Measurements from ENCODE around the gene LRRN4CL.
"Not testable (repeated sequence)": the region's sequence is repeated elsewhere in the genome, so short reads cannot be mapped to it uniquely, and the experiment has no call there.

LRRN4CL gene

DNA sequence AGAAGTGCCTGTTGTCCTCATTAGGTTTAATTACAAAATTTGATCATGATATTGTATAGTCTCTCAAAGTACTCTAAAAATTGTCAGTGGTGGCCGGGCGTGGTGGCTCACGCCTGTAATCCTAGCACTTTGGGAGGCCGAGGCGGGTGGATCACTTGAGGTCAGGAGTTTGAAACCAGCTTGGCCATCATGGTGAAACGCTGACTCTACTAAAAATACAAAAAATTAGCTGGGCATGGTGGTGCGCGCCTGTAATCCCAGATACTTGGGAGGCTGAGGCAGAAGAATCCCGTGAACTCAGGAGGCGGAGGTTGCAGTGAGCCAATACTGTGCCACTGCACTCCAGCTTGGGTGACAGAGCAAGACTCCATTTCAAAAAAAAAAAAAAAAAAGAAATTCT is 13.9 kb downstream of the LRRN4CL start:
- DNase-seq: not testable (repeated sequence)

- DNase-seq: no peak
These were observed 16.2 kb downstream of the LRRN4CL start for GRCh38 chr11:62673196-62673525.

- DNase-seq: peak; percentile 83
These were observed 17.5 kb downstream of the LRRN4CL start, which contains the start of the genes LBHD1 and UQCC3 for GRCh38 chr11:62671608-62672389. Gene LBHD1, minus strand, starts transcription at chr11:62672267. Its CDS starts 2,236 bp downstream, at chr11:62670031. Gene UQCC3, plus strand, starts transcription at chr11:62671673. Its CDS starts 73 bp downstream, at chr11:62671746.

DNA sequence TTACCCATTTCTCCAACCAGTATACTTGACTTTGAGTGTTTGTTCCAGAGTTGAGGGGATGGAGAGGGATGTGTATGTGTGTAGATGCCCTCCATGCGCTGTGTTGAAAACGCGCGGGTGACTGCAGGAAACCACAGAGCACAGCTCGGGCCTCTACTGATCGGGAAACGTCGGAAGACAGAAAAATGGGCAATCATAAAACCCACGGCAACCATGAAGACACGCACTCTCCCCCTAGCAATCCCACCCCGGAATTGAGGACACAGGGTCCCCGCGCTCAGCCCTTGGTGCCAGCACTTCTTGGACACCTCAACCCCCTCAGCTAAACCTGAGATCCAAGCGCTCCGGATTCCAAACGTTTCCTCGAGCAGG is 18.1 kb downstream of the LRRN4CL start:
- DNase-seq: no peak

- DNase-seq: no peak
These were observed 19.7 kb downstream of the LRRN4CL start for GRCh38 chr11:62669420-62670161.

GRCh38 chr11:62667460-62667859 is 21.9 kb downstream of the LRRN4CL start:
- DNase-seq: no peak

- DNase-seq: no peak
These were observed 22.9 kb downstream of the LRRN4CL start for GRCh38 chr11:62666259-62666926.

DNA sequence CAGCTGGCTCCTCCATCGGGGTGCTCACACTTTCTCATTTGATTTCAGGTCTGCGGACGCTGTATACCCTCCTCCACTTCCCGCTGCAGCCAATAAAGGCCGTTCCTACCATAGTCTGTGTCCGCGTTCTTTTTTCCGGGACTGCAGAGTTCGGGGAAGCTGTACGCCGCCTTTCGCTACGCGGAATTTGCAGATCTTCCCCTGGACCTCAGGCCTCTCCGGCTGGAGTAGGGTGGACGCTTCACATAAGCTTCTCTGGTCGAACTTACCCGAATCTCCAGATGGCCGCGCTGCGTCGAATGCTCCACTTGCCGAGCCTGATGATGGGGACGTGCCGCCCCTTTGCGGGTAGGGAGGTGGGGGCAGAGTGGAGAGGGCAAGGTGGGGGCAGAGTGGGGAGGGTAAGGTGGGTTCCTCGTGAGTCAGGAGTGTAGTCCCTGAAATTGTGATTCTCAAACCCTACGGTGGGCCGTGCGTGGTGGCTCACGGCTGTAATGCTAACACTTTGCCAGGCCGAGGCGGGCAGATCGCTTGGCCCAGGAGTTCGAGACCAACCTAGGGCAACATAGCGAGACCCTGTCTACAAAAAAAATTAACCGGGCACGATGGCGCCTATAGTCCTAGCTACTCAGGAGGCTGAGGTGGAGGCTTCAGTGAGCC is 23.6 kb downstream of the LRRN4CL start:
- DNase-seq: no peak

DNA sequence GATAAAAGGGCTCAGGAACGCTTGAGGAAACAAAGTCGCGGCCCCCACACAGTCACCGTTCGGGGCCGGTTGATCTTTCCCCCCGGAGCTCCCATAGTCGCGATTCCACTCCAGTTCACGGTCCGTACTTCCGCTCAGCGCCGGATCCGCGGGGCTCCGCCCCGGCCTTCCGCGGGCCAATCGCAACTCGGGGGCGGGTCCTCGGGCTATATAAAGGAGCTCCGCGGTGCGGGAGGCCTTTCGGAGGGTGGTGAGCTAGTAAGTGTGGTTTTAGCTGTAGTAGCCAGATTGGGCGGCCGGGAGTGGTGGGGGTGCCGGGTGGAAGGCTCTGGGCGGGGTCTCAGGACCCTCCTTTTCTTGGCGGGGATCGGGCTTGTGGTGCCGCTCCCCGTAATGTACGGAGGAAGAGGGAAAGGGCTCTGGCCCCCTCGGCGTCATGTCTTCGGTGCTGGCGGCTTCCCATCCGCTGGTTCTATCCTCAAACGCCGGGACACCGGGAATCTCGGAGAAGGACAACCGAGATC is 24.2 kb downstream of the LRRN4CL start, which contains the start of the genes C11orf98 and CSKMT:
TSS of gene C11orf98 (minus strand) at position 136 of the 524 bp plus-strand sequence. CDS start at position 95, 41 bp downstream.
TSS of gene CSKMT (plus strand) at position 238 of the 524 bp plus-strand sequence. CDS start 568 bp downstream, outside the sequence.
- peak; percentile 90 for DNase-seq

- DNase-seq: peak; percentile 74
These were observed 24.8 kb downstream of the LRRN4CL start for GRCh38 chr11:62664405-62665074.

DNA sequence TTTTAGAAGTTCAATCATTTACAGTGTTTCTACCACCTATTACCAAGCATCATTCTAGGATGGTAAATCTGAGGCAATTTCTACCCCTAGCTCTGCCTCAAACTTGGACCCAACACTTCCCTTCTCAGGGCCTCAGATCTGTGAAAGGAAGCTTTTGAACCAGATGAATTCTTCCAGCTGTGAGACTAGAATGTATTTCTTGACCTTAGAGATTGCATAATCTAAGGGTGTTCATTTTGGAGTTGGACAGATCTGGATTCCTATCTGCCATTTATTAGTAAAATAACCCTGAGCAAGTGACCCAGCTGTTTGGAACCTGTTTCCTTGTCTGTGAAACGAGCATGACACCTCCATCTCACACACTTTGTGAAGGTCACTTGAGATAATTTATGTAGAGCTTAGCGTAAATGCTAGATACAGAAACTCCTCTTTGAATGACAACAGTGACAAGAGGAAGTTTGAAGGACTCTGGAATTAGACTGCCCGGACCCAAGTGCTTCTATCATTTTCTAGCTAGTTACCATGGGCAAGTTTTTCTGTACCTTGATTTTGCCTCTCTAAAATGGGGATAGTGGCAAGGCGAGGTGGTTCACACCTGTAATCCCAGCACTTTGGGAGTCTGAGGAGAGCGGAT is 32.4 kb downstream of the LRRN4CL start:
- DNase-seq: no peak

GRCh38 chr11:62654297-62654696 is 35.0 kb downstream of the LRRN4CL start:
- DNase-seq: no peak

DNA sequence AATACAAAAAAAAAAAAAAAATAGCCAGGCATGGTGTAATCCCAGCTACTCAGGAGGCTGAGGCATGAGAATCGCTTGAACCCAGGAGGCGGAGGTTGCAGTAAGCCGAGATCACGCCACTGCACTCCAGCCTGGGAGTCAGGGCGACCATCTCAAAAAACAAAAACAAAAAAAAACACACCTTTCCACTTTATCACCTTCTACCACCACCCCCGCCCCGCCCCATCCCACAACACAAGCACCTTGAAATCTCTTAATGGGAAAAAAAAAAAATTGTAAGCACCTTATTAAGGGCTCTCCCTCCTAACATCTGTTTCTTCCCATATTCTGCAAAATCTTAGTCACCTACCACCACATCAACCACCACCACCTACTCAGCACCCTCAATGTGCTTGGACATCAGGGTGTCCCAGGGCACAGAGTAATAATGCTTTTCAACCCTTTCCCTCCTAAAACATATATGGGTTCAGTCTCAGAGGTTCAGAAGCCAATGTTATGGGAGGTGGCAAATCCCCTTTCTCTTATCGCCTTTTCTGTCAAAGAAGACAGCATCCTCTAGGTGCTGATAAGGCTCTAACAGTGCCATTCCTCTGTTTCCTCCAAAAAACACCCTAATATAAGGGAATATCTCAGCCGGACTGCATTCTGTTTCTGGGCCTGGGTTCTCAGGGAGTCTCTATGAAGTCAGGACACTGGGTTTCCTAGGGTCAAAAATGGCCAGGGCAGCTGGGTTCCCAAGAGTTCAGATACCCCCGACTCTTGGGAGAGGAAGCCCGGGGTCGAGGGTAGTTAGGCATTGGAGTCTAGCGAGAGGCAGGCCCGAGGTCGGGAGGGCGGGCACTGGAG is 36.9 kb downstream of the LRRN4CL start:
- DNase-seq: no peak

- DNase-seq: not testable (repeated sequence)
These were observed 39.0 kb downstream of the LRRN4CL start for GRCh38 chr11:62650283-62650682.

DNA sequence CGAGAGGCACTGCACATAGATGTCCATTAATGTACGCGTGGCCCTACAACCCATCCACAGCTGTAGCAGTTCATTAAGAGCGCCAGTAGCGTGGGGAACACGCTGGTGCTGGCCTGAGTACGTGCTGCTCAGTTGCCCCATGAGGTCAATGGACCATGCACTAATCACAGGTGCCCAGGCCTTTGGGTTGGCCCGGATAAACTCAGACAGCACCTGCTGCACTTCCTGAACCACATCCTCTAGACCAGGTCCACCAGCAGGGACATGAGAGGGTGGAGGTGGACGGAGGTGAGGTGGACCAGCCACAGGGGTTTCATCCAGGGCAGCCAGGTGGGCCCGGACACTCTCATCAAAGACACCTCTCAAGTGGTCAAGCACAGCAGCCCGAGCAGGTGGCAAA is 39.8 kb downstream of the LRRN4CL start:
- DNase-seq: no peak

- DNase-seq: no peak
These were observed 40.4 kb downstream of the LRRN4CL start for GRCh38 chr11:62648967-62649364.

GRCh38 chr11:62648185-62648966 is 41.0 kb downstream of the LRRN4CL start:
- no peak for DNase-seq

DNA sequence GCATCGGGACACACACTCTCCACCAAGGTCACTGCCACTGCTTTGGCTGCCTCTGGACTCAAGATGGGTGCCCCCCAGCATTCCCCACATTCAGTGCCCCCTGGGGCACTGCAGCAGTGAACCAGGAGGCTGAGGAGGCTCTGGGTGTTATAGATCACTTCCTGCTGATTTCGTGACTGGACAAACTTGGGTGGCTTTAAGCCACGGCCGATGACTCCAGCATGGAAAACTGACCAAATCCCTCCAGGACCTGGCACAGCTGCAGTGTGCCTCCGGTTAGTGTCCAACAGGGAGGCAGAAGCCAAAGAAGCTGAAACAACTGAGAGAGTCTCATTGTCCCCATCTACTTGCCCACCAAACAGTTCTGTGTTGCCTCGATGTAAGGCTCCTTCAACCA is 41.7 kb downstream of the LRRN4CL start:
- DNase-seq: no peak

- no peak for DNase-seq
These were observed 42.3 kb downstream of the LRRN4CL start for GRCh38 chr11:62646825-62647608.

All from NCI-H1105 (cell line).